SU-DHL-6 (cell line): Measurements from ENCODE around the gene TMED10.

Experiments
- EZH2phosphoT487 ChIP-seq: fragments of 200-600 bp; sonication (generic), shearing (Covaris generic); conservative IDR thresholded peaks from 2 replicates; pipeline ENCODE4 v1.6.1; 2018; ENCODE audit warnings: mild to moderate bottlenecking, antibody characterized with exemption, low read length, moderate library complexity, mixed read lengths
- TF ChIP-seq, protein P1 (sequence below): fragments of 200-600 bp; sonication (generic); IDR thresholded peaks from one replicate; pipeline ENCODE4 v1.5.1; 2017; ENCODE audit warnings: antibody characterized with exemption, mild to moderate bottlenecking, low read length, moderate library complexity; ENCODE audit not compliant: insufficient read depth, poor library complexity, severe bottlenecking

DNA sequence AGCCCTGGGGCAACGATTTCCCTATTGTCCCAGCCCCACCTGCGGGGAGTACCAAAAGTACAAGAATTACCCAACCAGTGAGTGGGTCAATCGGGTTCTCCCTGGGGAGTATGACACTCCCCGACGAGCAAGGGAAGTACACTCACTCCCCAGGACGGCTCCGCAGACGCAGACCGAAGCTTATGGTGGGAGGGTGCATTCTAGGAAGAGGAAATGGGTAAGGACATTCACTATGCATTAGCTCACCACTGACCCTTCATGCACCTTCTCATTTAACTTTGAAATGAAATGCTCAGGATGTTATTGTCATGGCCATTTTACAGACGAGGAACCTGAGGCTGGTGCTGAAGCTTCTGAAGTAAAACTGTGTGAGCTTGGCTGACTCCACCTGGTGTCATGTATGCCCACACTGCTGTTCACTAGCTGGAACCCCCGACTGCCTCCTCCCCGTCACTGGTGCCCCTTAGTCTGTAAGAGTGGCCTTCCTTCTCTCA is 45.8 kb upstream of the TMED10 start:
- TF ChIP-seq, protein P1, sequence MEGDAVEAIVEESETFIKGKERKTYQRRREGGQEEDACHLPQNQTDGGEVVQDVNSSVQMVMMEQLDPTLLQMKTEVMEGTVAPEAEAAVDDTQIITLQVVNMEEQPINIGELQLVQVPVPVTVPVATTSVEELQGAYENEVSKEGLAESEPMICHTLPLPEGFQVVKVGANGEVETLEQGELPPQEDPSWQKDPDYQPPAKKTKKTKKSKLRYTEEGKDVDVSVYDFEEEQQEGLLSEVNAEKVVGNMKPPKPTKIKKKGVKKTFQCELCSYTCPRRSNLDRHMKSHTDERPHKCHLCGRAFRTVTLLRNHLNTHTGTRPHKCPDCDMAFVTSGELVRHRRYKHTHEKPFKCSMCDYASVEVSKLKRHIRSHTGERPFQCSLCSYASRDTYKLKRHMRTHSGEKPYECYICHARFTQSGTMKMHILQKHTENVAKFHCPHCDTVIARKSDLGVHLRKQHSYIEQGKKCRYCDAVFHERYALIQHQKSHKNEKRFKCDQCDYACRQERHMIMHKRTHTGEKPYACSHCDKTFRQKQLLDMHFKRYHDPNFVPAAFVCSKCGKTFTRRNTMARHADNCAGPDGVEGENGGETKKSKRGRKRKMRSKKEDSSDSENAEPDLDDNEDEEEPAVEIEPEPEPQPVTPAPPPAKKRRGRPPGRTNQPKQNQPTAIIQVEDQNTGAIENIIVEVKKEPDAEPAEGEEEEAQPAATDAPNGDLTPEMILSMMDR: no peak
- no peak for TF ChIP-seq EZH2phosphoT487
